H1 (cell line): ENCODE measurements around the gene ZNF581. TPM values are rescaled to one million over a fixed set of nuclear protein-coding genes. Genes with fewer than 3 reads are reported as not detected.
A peak's percentile ranks its signal among the peaks of the same experiment; 100 is the strongest.

ENCODE experiments used
- EGR1 ChIP-seq: IDR thresholded peaks from 2 replicates; pipeline ENCODE4 v1.6.1; 2011; ENCODE audit warnings: low read depth, low read length, borderline replicate concordance
- KDM5A ChIP-seq: fragments of 200-600 bp; IDR thresholded peaks from 2 replicates; pipeline ENCODE4 v1.7.1; 2012; ENCODE audit warnings: mild to moderate bottlenecking, low read length, inconsistent platforms, mixed read lengths
- MAX ChIP-seq: IDR thresholded peaks from 2 replicates; pipeline ENCODE4 v1.6.1; 2012; ENCODE audit warnings: inconsistent platforms
- NRF1 ChIP-seq: IDR thresholded peaks from 2 replicates; pipeline ENCODE4 v1.6.1; 2011; ENCODE audit warnings: mild to moderate bottlenecking, low read depth, low read length, improper control_type of control experiment
- POLR2A ChIP-seq, 2 experiments: IDR thresholded peaks; 1 replicate in 1 of 2; 2 replicates in 1 of 2; pipeline ENCODE4 v1.6.1; 2011; ENCODE audit warnings: low read depth in 2 of 2, low read length in 2 of 2, mild to moderate bottlenecking in 2 of 2; ENCODE audit errors: control extremely low read depth in 1 of 2
- SIRT6 ChIP-seq: IDR thresholded peaks from one replicate; pipeline ENCODE4 v1.7.1; 2012; ENCODE audit warnings: low read length, inconsistent platforms
- SP2 ChIP-seq: IDR thresholded peaks from 2 replicates; pipeline ENCODE4 v1.6.1; 2012; ENCODE audit warnings: mild to moderate bottlenecking, low read length, inconsistent platforms
- polyA plus RNA-seq, 7 experiments: library from polyadenylated mRNA; depleted of rRNA in 3 of 7; stranded (reverse) in 5 of 7; unstranded in 2 of 7; fragments of >200 nt in 5 of 7; fragments of 200-250 nt in 2 of 7; gene quantifications; 1 replicate in 5 of 7; 2 replicates in 1 of 7; 4 replicates in 1 of 7; pipeline versions ENCODE4 v1.2.1 to v1.2.3, GENCODE V29; 2011 to 2013; ENCODE audit warnings: missing spikeins in 2 of 7, mixed read lengths in 2 of 7
- total RNA-seq: library from RNA; stranded (reverse); fragmentation: NEBNext Ultra II Directional; extraction: Animal tissue kit (Norgen Biotek cat#: 25700); gene quantifications from 2 replicates; pipeline ENCODE4 v1.2.1, GENCODE V29; 2021
- TF ChIP-seq, protein P1 (sequence below): IDR thresholded peaks from 2 replicates; pipeline ENCODE4 v1.6.1; 2012; ENCODE audit warnings: inconsistent platforms

The ZNF581 gene
- total and polyA plus RNA-seq, 2 of the 8 experiments (the other 6 are each of a cell fraction or from before 2014, with no cell fraction given), result 73.0 to 76.1 TPM

DNA sequence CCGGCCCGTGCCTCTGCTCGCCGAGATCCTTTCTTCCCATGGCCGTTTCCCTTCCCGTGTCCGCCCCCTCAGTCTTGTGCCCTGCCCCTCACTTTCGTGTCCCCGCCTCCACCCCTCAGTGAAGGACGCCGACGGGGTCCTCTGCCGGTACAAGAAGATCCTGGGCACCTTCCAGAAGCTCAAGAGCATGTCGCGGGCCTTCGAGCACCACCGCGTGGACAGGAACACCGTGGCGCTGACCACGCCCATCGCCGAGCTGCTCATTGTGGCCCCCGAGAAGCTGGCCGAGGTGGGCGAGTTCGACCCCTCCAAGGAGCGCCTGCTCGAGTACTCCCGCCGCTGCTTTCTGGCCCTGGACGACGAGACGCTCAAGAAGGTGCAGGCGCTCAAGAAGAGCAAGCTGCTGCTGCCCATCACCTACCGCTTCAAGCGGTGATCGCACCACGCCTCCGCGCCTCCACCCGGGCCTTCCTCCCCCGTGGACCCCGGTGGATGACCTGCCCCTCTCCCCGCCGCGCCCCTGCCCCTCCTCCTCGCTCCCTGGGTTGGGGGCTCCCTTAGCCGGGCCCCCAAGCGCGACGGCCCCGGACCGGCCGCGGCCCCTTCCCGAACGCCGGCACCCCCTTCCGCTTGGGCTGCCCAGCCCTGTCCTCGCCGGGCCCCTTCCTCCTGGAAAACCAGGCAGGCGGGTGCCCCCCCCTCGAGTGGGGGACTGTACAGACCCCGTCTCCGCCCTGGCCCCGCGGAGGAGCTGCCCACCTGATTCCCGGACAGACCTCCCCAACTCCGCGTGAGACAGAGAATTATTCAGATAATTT is 9.1 kb downstream of the ZNF581 start (continued):
- TF ChIP-seq, protein P1, sequence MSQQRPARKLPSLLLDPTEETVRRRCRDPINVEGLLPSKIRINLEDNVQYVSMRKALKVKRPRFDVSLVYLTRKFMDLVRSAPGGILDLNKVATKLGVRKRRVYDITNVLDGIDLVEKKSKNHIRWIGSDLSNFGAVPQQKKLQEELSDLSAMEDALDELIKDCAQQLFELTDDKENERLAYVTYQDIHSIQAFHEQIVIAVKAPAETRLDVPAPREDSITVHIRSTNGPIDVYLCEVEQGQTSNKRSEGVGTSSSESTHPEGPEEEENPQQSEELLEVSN, result peak; percentile 34; the same call in 1 of the 2 replicates
- TF ChIP-seq MAX (peak; percentile 33; the same call in 1 of the 2 replicates), SP2 (no peak), SIRT6 (no peak), NRF1 (no peak), POLR2A (IDR thresholded peaks at IDR 0.05; ENCODE audit: control extremely low read depth in 1 of 2, low read depth in 2 of 2, low read length in 2 of 2) (no peak), KDM5A (no peak), EGR1 (no peak)
